ENCODE results near the gene PTPRK. TPM values are rescaled to one million over a fixed set of nuclear protein-coding genes. Genes with fewer than 3 reads are reported as not detected.

PTPRK gene
- total and polyA plus RNA-seq, 10 of the 15 experiments (the other 5 are each of a cell fraction or from before 2014, with no cell fraction given), result 0.23 to 1.9 (median 0.55) TPM

GRCh38 chr6:128337619-128338018 lies 182.8 kb downstream of the PTPRK start (continued):
- TF ChIP-seq ZNF592 (IDR thresholded peaks at IDR 0.05) (no peak), ZNF384 (IDR thresholded peaks at IDR 0.05; ENCODE audit: borderline replicate concordance, low read depth, low read length) (no peak), CREM (IDR thresholded peaks at IDR 0.05; ENCODE audit: low read depth) (no peak), NBN (IDR thresholded peaks at IDR 0.05) (no peak)

- Histone ChIP-seq H3K36me3 (ENCODE audit: control insufficient read depth in 2 of 2, insufficient read depth in 2 of 2, low read length in 1 of 2) (no peaks in the 10 kb centered on the region), H4K20me1 (ENCODE audit: control insufficient read depth, insufficient read depth) (no peaks in the 10 kb centered on the region), H3K4me1 (ENCODE audit: control insufficient read depth, insufficient read depth, low read length) (no peaks in the 10 kb centered on the region), H3K4me3 (no peak overlapping the region), H3K27ac (ENCODE audit: control insufficient read depth, insufficient read depth) (no peak overlapping the region), H3K9me3 (replicated peaks; ENCODE audit: control insufficient read depth, insufficient read depth, low read length) (no peaks in the 10 kb centered on the region), H3K27me3 (replicated peaks in 1 of 2; ENCODE audit: control insufficient read depth in 2 of 2, insufficient read depth in 2 of 2, low read length in 1 of 2) (no peaks in the 10 kb centered on the region), H3K4me2 (ENCODE audit: control insufficient read depth, insufficient read depth) (no peak overlapping the region), H3K9ac (ENCODE audit: control insufficient read depth, insufficient read depth, low read length) (no peak overlapping the region), H2AFZ (ENCODE audit: control insufficient read depth, low read depth, low read length) (no peak overlapping the region), H3K79me2 (ENCODE audit: control insufficient read depth, insufficient read depth, low read length) (no peaks in the 10 kb centered on the region)
- SMC1A ChIA-PET (ENCODE audit: uncharacterized antibody, unreplicated experiment), result interaction anchor here (0.6 kb wide), 1 partner anchor 187 kb away, joined by 3 read pairs; no protein-coding TSS in a partner anchor
- in situ Hi-C loops (cut with MboI), result loop anchor here (10.0 kb wide), 1 partner anchor 472 kb away; no protein-coding TSS in a partner anchor
- no peak for ATAC-seq
- WGBS (ENCODE audit: insufficient coverage, insufficient replicate concordance, low lambda C conversion rate, missing lambda C conversion rate), result 0% methylated on average over 3 of the region's 3 CpGs
- no TSS peak for BruUV-seq (replicated peaks)
- FAIRE-seq, result no peak
- POLR2A ChIA-PET, result no interaction called here
- CTCF ChIA-PET, result no interaction called here
- intact Hi-C loops (cut with micrococcal nuclease; ENCODE audit: unreplicated experiment), result no loop called here
- TF ChIP-seq STAT1 (conservative IDR thresholded peaks at IDR 0.05) (no peak), PML (IDR thresholded peaks at IDR 0.05; ENCODE audit: low read length) (no peak), HCFC1 (IDR thresholded peaks at IDR 0.05; ENCODE audit: low read length) (no peak), CEBPB (IDR thresholded peaks at IDR 0.05; ENCODE audit: borderline replicate concordance in 1 of 2, low read depth in 2 of 2, low read length in 2 of 2) (no peak), ESRRA (IDR thresholded peaks at IDR 0.05; ENCODE audit: low read length) (no peak), CREM (IDR thresholded peaks at IDR 0.05; ENCODE audit: low read depth) (no peak), ZZZ3 (IDR thresholded peaks at IDR 0.05; ENCODE audit: control insufficient read depth, insufficient read length, low read depth) (no peak)
- RAD21 ChIA-PET (ENCODE audit: unreplicated experiment), result no interaction called here
- DNase-seq (ENCODE audit: low read depth, low spot score), result no peak
Observed at GRCh38 chr6:128336436-128337095, 183.8 kb downstream of the PTPRK start.

Measured in GM12878 (cell line).